ENCODE results near the gene UBE3C.

- no peak for TF ChIP-seq CTCF (IDR thresholded peaks at IDR 0.05; ENCODE audit: low read depth, low read length)
- TF ChIP-seq EZH2phosphoT487 (IDR thresholded peaks at IDR 0.05; ENCODE audit: low read depth), result no peak
These were observed 179.4 kb downstream of the UBE3C start for GRCh38 chr7:157318015-157318706.
